GM18951 (cell line): ENCODE measurements around the gene TK1.

ENCODE experiments used
- POLR2A ChIP-seq: IDR thresholded peaks from 4 replicates; pipeline ENCODE4 v1.6.1; 2011; ENCODE audit warnings: mild to moderate bottlenecking; ENCODE audit not compliant: insufficient read length, insufficient read depth; ENCODE audit errors: extremely low read depth
- in situ Hi-C: fragments of 300-500 bp; cut with MboI; formaldehyde crosslinking; loops from one replicate; pipeline ENCODE4 v1.12.0; 2022; ENCODE audit warnings: low sequenced_read_pairs, mixed read lengths, inconsistent platforms; ENCODE audit not compliant: unreplicated experiment

The TK1 gene

DNA sequence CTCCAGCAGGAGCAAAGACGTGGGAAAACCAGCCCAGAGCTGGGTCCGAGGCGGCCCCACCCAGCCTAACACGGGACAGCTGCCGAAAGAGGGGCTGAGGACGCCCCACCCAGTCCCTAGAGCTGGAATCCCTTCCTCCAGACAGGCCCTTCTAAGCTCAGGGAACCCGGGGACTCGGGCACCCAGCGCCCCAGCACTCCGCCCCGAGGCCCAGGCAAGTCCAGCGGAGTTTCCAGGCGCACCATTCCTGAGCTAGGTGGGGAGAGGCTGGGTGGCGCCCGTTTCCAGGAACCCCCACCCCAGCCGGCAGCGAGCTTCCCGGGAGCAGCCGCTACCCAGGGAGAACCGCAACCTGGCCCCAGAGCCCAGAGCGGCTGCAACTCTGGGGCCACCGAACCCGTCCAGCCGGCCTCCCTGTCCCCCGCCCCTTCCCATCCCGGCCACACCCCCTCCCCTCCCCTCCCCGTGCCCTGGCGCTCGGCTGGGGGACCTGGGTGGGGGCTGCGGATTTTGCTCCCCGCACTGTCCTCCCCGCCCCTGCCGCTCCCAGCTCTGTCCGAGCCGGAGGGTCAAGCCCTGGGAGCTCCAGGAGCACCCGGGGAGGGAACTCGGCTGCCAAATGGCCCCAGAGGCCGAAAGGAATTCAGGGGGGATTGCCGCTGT, 58.8 kb downstream of the TK1 start:
- in situ Hi-C loops = no loop called here
- no peak for TF ChIP-seq POLR2A

DNA sequence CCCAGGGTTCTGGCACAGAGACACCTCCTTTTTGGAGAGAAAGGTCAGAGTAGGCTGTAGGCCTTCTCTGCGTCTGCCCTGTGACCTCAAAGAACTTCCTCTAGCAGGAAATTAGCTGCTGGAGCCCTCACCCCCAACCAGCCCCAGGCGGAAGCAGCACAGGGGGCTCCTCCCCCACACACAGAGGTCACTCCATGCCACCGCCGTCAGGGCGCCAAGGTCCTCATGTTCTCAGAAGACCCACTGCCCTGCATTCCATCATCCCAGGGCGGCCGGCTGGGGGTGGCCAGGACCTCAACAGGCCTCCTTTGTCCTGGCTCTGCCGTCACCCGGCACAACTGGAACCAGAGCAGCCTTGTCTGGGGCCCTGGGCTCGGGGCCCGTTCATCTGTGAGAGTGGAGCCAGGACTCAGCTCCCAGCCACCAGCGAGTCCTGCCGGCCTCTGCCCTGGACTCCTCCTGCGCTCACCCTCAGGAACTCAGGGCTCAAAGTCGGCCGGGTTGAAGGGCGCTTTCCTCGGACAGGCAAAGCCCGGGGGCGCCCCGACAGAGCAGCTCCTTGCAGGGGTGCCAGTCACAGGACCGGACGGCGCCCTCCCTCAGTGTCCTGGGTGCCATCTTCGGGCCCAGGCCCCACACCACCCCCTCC, 59.5 kb downstream of the TK1 start:
- in situ Hi-C loops = no loop called here
- TF ChIP-seq POLR2A = peak; percentile 79

- no peak for TF ChIP-seq POLR2A
- in situ Hi-C loops = no loop called here
Measured at GRCh38 chr17:78126895-78127238, 60.0 kb downstream of the TK1 start.

GRCh38 chr17:78125976-78126894, 60.6 kb downstream of the TK1 start:
- in situ Hi-C loops = no loop called here
- peak; percentile 18 for TF ChIP-seq POLR2A

GRCh38 chr17:78125138-78125913, 61.5 kb downstream of the TK1 start:
- TF ChIP-seq POLR2A = no peak
- in situ Hi-C loops = no loop called here

- TF ChIP-seq POLR2A = no peak
- in situ Hi-C loops = no loop called here
Measured at GRCh38 chr17:78124836-78125137, 62.1 kb downstream of the TK1 start.
